Activated CD8-positive, alpha-beta memory T cell treated with anti-CD3 and anti-CD28 coated beads, Interleukin-2, amount 50 U/mL, for 24 hours (primary cell): ENCODE results near the gene ADAMTSL3.
"Not testable (repeated sequence)": the region's sequence is repeated elsewhere in the genome, so short reads cannot be mapped to it uniquely, and the experiment has no call there.

ENCODE experiments used
- DNase-seq: peaks from one replicate; pipeline ENCODE4 v3.0.0-alpha.2; 2020; ENCODE audit errors: extremely low read depth

The ADAMTSL3 gene

DNA sequence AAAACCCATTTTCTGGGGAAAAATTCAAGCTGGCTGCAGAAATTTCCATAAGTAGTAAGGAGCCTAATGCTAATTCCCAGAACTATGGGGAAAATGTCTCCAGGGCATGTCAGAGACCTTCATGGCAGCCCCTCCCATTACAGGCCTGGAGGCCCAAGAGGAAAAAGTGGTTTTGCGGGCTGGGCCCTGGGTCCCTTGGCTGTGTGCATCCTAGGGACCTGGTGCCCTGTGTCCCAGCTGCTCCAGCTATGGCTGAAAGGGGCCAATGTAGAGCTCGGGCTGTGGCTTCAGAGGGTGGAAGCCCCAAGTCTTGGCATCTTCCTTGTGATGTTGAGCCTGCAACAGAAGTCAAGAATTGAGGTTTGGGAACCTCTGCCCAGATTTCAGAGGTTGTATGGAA lies 48.4 kb downstream of the ADAMTSL3 start:
- not testable (repeated sequence) for DNase-seq

DNA sequence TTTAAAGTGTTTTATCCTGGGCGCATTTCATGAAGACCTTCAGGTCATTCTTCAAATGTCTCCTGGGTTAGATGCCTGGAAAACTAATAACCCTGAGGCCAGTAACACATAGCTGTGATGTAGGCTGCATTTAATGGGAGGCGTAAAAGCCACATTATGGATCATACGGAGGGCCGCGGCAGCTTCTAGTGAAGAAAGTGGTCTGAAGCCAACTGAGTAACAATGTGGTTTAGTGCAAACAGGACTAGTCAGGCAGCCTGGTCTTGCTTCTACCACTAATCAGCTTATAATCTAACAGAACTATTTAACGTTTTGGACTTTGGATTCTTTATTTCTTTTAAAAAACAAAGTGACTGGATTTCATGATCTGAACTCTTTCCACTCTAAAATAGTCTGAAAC lies 54.4 kb downstream of the ADAMTSL3 start:
- DNase-seq: no peak

DNA sequence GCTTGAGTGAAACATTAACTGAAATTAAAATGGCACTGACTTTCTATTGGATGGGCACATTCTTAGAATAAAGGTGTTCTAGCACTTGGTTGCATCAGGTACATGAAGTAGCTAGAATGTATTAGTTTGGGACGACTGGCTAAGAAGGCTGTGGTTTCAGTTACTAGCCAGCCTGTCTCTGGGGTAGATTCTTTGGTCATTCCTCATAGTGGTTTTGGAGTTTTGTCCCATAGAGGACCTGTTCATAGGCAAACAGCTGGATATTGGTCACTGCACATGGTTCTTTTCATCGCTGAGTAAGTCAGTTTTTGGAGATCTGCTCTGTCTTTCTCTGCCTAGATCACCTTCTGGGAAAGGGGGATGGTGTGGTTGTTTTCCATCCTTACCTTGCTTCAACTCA lies 55.3 kb downstream of the ADAMTSL3 start:
- no peak for DNase-seq

- DNase-seq: no peak
These were observed 55.9 kb downstream of the ADAMTSL3 start for GRCh38 chr15:83709811-83710210.

DNA sequence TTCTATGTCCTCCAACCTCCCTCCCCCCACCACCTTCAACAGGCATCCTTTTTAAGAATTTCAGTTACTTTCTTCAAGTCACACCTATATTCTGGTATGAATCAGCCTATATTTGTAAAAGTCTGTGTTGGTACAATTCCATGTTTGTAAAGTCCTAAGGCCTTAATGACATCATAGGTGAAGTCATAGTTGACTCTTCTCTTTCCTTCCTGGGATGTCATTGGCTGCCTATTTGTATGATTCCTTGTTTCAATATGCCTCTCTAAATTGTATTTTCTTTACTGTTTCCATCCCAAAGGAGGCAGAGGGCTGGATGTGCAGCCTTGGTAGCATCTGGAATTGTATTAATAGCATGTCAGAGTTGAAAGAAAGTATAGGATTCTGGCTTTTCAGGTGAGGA lies 56.5 kb downstream of the ADAMTSL3 start:
- DNase-seq: no peak

GRCh38 chr15:83711236-83711635 lies 57.3 kb downstream of the ADAMTSL3 start:
- no peak for DNase-seq

- DNase-seq: no peak
These were observed 59.3 kb downstream of the ADAMTSL3 start for GRCh38 chr15:83713242-83713641.

DNA sequence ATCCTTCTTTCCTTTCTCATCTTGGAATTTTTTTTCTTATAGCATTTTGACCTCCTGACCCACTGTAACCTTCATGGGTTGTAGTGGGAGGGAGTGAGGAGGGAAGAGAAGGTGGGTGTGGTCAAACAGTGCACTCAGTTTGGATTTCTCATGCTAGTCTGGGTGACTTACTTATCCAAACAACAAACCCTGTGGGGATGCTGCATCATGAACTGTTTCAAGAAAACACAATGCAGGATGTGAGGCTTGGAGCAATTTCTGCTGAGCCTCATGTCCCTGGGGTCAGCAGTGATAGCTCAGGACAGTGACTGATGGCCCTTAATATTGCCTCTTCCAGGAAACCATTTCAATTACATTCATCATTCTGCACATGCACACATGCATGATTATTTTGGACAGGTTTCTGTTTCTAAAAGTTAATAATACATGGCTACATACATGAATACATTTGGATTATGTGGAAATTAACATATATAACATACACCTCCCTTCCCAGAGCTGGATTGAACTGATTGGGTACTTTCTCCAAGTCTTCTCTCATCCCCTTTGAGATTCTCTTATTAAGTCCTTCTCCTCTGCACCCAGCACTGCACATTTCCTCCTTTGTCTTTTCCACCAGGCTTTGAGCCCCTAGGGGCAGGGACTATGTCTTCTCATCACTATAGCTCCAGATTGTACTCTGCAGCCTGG lies 61.2 kb downstream of the ADAMTSL3 start:
- DNase-seq: no peak

GRCh38 chr15:83716605-83717004 lies 62.7 kb downstream of the ADAMTSL3 start:
- DNase-seq: no peak

- no peak for DNase-seq
These were observed 63.1 kb downstream of the ADAMTSL3 start for GRCh38 chr15:83717010-83717409.

GRCh38 chr15:83720468-83720867 lies 66.5 kb downstream of the ADAMTSL3 start:
- no peak for DNase-seq

- no peak for DNase-seq
These were observed 67.1 kb downstream of the ADAMTSL3 start for GRCh38 chr15:83721031-83721430.

- no peak for DNase-seq
These were observed 68.1 kb downstream of the ADAMTSL3 start for GRCh38 chr15:83721981-83722380.

- DNase-seq: no peak
These were observed 69.3 kb downstream of the ADAMTSL3 start for GRCh38 chr15:83723216-83723615.

DNA sequence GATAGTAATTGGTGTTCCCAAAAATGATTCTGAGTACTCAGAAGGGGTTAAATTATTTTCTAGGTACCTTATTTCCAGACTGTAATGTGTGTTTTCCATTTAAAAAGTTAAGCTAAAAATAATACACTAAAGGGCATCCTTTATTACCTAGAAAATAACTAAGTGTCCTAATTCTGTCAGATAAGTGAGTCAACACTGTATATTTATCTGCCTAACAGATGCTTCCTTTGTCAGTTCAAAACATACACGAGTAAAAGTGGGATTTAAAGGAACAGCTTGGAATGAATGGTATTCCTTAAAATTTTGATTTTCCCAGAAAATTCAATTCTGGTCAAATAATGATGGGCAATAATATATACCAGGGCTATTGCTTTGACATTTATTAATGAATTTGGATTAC lies 78.3 kb downstream of the ADAMTSL3 start:
- DNase-seq: no peak

DNA sequence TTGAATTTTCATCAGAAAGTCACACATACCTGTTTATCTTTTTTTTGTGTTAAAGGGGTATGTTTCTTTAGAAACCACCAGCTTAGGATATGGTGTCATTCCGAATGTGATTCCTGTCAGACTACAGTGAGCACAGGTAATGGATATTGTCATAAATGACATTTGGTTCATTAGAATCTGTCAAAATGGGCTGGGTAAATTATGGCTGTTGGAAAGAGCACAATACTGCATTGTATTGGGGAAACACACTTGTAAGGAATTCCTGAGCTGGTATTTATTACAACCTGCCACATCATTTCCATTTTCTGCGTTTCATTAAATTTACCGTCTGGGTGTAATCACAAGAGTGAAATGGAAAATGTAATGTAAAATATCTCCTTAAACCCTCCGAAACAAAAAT lies 78.8 kb downstream of the ADAMTSL3 start:
- no peak for DNase-seq

- DNase-seq: no peak
These were observed 79.3 kb downstream of the ADAMTSL3 start for GRCh38 chr15:83733206-83733605.

GRCh38 chr15:83733691-83734090 lies 79.8 kb downstream of the ADAMTSL3 start:
- no peak for DNase-seq

GRCh38 chr15:83734487-83734886 lies 80.6 kb downstream of the ADAMTSL3 start:
- no peak for DNase-seq

GRCh38 chr15:83739629-83740028 lies 85.7 kb downstream of the ADAMTSL3 start:
- DNase-seq: no peak

GRCh38 chr15:83745771-83746170 lies 91.8 kb downstream of the ADAMTSL3 start:
- DNase-seq: no peak

DNA sequence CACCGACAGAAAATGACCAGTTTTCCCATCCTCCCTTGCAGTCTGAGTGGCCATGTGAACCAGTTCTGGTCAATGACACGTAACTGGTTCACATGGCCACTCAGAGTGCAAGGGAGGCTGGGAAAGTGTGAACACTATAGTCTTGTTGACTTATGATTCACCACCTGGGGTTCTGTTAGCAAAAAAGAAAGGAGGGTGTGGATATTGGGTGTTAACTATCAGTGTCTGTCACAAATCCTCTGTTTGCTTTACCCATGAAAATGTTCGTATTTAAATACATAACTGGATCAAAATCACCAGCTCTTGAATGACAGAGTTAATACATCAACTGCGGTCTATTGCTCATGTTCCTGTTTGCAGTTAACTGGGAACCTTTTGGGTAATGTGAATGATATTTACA lies 92.3 kb downstream of the ADAMTSL3 start:
- DNase-seq: no peak

GRCh38 chr15:83747050-83747717 lies 93.3 kb downstream of the ADAMTSL3 start:
- DNase-seq: no peak

GRCh38 chr15:83747718-83748110 lies 93.8 kb downstream of the ADAMTSL3 start:
- no peak for DNase-seq
